Kidney epithelial cell (primary cell): ENCODE results near the gene LCORL. TPM values are rescaled to one million over a fixed set of nuclear protein-coding genes. Genes with fewer than 3 reads are reported as not detected.

ENCODE experiments used
- DNase-seq: peaks from one replicate; pipeline ENCODE4 v3.0.0-alpha.2; 2010; ENCODE audit warnings: low read depth
- H3K27me3 ChIP-seq: 2 replicates; pipeline ENCODE4 v1.6.0; 2011; ENCODE audit warnings: low read length; ENCODE audit not compliant: control insufficient read depth, insufficient read depth
- H3K36me3 ChIP-seq: 2 replicates; pipeline ENCODE4 v1.5.1; 2011; ENCODE audit warnings: low read length; ENCODE audit not compliant: control insufficient read depth, insufficient read depth
- H3K4me3 ChIP-seq: 2 replicates; pipeline ENCODE4 v1.5.1; 2011; ENCODE audit warnings: low read depth, mild to moderate bottlenecking, control low read depth, low read length
- CTCF ChIP-seq: IDR thresholded peaks from 2 replicates; pipeline ENCODE4 v1.5.1; 2011; ENCODE audit warnings: mild to moderate bottlenecking, moderate library complexity, low read length, control low read depth, inconsistent platforms; ENCODE audit not compliant: insufficient read depth, poor library complexity, severe bottlenecking
- total RNA-seq: library from RNA; depleted of rRNA; stranded (reverse); fragments of >200 nt; gene quantifications from 2 replicates; pipeline ENCODE4 v1.2.3, GENCODE V29; 2015

The LCORL gene
- 18.5 and 35.2 TPM in 2 replicates for total RNA-seq

GRCh38 chr4:18021720-18022571, at the start of gene LCORL:
Gene LCORL (minus strand): TSS chr4:18021755. CDS start chr4:18021751, 4 bp downstream.
- TF ChIP-seq CTCF, result no peak
- DNase-seq, result peak; percentile 82
- Histone ChIP-seq H3K4me3 (peak within 1 kb of the TSS; percentile 72), H3K36me3 (no peaks in the 10 kb centered on the region), H3K27me3 (no peaks in the 10 kb centered on the region)

DNA sequence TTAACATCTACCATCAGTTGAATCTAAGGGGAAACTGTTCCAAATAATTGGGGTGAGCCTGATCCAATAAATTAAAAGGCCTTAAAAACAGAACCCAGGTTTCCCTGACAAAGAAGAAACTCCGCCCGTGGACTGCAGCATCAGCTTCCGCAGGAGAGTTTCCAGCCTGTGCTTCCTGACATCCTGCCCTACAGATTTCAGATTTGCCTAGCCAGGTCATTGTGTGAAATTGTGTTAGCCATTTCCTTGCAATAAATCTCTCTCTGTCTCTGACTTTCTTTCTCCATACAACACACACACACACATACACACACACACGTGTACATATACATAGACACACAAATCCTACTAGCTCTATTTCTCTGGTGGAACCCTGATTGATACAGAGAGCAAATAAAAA, 48.3 kb upstream of the LCORL start:
- DNase-seq, result no peak
- TF ChIP-seq CTCF, result no peak

GRCh38 chr4:18067031-18067430, 45.5 kb upstream of the LCORL start:
- H3K27me3 ChIP-seq, result no peaks in the 10 kb centered on the region
- no peak for DNase-seq
- H3K4me3 ChIP-seq, result no peak overlapping the region
- H3K36me3 ChIP-seq, result no peaks in the 10 kb centered on the region
- TF ChIP-seq CTCF, result no peak

More for the DNA sequence above, 48.3 kb upstream of the LCORL start:
- Histone ChIP-seq H3K36me3 (no peaks in the 10 kb centered on the region), H3K4me3 (no peak overlapping the region), H3K27me3 (no peaks in the 10 kb centered on the region)

DNA sequence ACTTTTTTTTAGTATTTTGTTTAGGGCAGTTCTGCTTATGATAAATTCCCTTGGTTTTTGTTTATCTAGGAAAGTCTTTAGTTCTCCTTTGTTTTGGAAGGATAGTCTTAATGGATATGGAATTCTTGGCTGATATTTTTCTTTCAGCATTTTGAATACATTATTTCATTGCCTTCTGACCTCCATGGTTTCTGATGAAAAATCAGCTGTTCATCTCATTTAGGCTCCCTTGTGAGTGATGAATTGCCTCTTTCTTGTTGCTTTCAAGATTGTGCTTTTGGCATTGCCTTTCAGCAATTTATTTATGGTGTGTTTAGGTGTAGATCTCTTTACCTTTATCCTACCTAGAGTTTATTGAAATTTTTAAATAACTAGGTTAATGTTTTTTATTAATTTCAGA, 41.5 kb upstream of the LCORL start:
- no peak for DNase-seq
- TF ChIP-seq CTCF, result no peak
- Histone ChIP-seq H3K36me3 (no peaks in the 10 kb centered on the region), H3K4me3 (no peak overlapping the region), H3K27me3 (no peaks in the 10 kb centered on the region)

GRCh38 chr4:18057821-18058533, 36.4 kb upstream of the LCORL start:
- H3K36me3 ChIP-seq, result no peaks in the 10 kb centered on the region
- DNase-seq, result no peak
- TF ChIP-seq CTCF, result no peak
- H3K4me3 ChIP-seq, result no peak overlapping the region
- H3K27me3 ChIP-seq, result no peaks in the 10 kb centered on the region

GRCh38 chr4:18056030-18056429, 34.5 kb upstream of the LCORL start:
- Histone ChIP-seq H3K27me3 (no peaks in the 10 kb centered on the region), H3K36me3 (no peaks in the 10 kb centered on the region), H3K4me3 (no peak overlapping the region)
- no peak for DNase-seq
- no peak for TF ChIP-seq CTCF
